Limb (tissue), 2 donors: ENCODE measurements around the gene F2RL2.
"Not testable (repeated sequence)": the region's sequence is repeated elsewhere in the genome, so short reads cannot be mapped to it uniquely, and the experiment has no call there.

Source experiments
- DNase-seq, 2 donors: peaks; one replicate each; pipeline ENCODE4 v3.0.0-alpha.2; 2016; ENCODE audit errors: extremely low spot score in 2 of 2

The F2RL2 gene

DNA sequence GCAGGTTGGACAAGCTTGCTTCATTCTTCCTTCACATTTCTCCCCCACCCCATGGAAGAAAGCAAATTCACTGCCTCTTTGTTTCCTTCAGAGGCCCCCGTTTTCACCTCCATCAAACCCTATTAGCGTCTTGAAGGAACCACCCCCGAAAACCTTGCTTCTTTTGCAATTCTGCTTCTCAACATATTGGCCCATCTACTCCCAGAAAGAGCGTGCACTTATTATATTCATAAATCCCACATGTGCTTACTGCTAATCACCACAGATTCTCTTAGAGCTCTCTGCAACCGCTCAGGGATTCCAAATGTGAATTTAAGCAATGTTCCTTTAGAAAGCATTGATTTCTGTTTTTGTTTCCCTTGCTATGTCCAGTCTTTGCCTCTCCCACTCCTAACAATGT lies 1.1 kb downstream of the F2RL2 start:
- no peak for DNase-seq

- DNase-seq: no peak
Measured at GRCh38 chr5:76620166-76620565, 3.0 kb downstream of the F2RL2 start.

- no peak for DNase-seq
Measured at GRCh38 chr5:76617675-76618074, 5.5 kb downstream of the F2RL2 start.

DNA sequence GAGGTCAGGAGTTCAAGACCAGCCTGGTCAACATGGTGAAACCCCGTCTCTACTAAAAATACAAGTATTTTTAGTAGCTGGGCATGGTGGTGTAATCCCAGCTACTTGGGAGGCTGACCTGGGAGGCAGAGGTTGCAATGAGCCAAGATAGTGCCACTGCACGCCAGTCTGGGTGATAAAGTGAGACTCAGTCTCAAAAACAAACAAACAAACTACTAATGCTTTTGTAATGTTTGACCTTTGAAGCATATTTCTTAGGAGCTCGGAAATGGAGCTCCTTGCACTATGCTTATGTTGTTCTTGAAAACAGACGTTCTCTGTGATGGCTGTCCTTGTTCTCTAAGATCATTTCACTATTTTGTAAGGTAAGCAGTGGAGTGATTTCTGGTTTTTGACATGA lies 6.0 kb downstream of the F2RL2 start:
- no peak for DNase-seq

DNA sequence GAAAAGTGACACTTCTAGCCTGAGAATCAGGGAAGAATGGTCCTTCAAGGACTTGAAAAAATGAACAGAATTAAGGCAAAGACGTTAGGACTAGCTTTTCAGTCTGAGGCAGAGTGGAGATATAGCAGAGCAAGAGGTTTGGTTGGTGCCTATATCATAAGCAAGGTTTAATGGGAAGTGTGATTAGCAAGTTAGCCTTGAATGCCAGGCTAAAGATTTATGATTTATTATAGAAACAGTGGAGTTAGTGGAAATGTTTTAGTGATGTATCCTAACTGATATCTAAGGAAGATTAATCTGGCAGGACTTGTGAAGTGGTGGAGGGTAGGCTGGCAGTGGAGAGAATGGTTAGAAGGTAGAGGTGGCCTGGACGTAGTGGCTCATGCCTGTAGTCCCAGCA lies 7.0 kb downstream of the F2RL2 start:
- no peak for DNase-seq

DNA sequence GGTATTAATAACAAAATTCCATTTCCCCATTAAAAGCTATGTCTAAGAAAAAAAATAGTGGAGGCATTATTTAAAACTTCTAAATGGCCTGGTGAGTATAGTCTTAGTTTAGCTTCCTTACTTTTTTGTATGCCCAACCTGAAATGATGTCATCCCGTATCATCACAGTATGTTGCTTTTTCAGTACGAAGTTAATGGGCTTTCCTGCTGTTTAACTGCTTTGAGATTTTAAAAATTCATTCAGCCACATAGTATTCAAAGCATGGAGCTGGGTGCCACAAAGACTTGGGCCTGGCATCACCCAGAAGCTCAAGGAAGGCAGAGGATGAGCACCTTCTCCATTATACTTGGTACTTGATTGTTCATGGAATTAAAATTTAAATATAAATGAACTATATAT lies 7.4 kb downstream of the F2RL2 start:
- no peak for DNase-seq

DNA sequence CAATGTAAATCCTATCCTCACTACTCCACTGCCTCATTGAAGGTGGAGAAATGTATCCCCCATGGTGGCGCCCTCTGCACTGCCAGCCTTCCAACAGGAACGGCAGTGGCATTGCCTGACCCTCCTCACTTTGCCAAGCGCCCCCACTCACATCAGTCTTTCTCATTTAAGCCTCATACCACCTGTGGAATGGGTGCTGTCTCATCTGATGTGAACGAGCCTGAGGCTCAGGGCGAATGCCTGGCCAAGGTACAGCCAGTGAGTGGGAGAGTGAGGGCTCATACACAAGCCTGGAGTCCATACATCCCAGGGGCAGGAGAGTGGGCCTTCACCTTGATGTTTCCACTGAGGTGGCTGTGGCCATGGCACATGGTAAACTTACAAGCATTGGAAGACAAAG lies 10.3 kb downstream of the F2RL2 start:
- no peak for DNase-seq

GRCh38 chr5:76610196-76610595 lies 13.0 kb downstream of the F2RL2 start:
- DNase-seq: no peak

DNA sequence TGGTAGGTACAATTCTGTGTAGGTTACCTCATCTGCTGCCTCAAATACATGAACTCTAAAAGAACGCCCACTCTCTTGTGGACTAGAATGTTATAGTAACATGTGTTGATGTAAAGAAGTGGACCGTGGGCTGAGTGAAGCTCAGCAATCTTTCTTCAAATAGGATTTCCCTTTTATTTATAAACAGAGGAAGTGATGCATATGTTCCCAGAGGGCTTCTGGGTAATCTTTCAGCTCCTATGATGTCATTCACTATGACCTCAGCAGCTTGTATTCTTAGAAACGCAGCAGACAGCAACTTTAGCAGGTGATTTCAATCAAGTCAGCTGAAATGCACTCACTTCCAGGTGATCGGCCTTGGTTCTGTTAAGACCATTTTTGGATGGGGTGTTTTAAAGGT lies 14.4 kb downstream of the F2RL2 start:
- peak in 1 of 2 donors; percentile 70 for DNase-seq

GRCh38 chr5:76607353-76607871 lies 15.8 kb downstream of the F2RL2 start:
- peak in 1 of 2 donors; percentile 47 for DNase-seq

- DNase-seq: no peak
Measured at GRCh38 chr5:76606701-76607100, 16.5 kb downstream of the F2RL2 start.

DNA sequence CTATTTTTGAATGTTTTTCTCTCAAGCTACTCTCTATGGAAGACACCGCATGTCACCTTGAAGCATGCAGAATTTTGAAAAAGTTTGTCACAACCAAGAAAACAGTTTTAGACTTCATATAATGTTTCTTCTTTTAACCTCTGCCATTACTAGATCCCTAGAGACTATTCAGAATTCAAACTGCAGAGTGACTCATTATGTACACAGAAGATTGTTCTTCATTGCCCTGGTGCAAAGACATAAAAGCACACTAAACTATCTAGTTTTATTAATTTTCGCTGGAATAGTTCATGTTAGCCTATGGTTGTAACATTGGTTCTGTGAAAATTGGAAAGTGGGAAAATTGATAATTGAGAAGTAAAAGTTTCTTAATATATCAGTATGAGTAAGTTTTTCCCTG lies 18.4 kb downstream of the F2RL2 start:
- no peak for DNase-seq

DNA sequence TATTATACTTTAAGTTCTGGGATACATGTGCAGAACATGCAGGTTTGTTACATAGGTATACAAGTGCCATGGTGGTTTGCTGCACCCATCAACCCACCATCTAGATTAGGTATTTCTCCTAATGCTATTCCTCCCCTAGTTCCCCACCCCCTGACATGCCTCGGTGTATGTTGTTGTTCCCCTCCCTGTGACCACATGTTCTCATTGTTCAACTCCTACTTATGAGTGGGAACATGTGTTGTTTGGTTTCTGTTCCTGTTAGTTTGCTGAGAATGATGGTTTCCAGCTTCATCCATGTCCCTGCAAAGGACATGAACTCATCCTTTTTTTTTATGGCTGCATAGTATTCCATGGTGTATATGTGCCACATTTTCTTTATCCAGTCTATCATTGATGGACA lies 19.2 kb downstream of the F2RL2 start:
- DNase-seq: not testable (repeated sequence)

GRCh38 chr5:76602094-76602726 lies 21.0 kb downstream of the F2RL2 start:
- DNase-seq: no peak

GRCh38 chr5:76601470-76601869 lies 21.7 kb downstream of the F2RL2 start:
- peak in 1 of 2 donors; percentile 77 for DNase-seq

GRCh38 chr5:76600716-76601115 lies 22.5 kb downstream of the F2RL2 start:
- DNase-seq: no peak

GRCh38 chr5:76598531-76598930 lies 24.7 kb downstream of the F2RL2 start:
- DNase-seq: no peak

DNA sequence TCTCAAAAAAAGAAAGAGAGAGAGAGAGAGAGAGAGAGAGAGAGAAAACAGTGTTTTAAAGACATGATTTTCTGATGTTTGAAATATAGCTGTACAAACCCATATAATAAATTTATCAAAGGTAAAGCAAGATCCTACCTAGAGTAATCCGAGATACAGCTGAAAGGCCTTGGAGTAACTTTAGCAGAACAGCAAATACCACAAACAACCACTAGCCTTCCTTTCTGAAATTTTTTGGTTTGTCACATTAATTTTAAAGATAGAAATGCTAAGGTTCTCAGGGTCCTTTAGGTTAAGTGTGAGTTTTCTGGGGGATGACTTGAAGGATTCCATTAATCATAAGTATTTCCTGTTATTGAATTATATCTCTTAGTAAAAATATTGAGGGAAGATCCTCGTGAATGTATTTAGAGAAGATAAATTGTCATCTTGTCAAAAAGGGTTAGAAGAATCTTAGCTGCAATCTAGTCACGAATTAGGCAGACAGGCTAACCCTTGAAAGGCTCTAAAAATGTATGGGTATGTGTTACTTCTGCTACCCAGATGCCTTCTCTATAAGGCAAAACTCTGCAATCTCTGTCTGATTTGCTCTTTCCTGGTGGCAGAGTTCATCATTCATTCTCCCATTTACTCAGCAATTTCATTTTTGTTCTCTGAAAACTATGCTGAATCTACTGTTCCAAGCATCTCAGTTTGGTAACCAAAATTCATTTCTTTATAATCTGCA lies 27.3 kb downstream of the F2RL2 start:
- DNase-seq: no peak

- DNase-seq: no peak
Measured at GRCh38 chr5:76594107-76594506, 29.1 kb downstream of the F2RL2 start.

DNA sequence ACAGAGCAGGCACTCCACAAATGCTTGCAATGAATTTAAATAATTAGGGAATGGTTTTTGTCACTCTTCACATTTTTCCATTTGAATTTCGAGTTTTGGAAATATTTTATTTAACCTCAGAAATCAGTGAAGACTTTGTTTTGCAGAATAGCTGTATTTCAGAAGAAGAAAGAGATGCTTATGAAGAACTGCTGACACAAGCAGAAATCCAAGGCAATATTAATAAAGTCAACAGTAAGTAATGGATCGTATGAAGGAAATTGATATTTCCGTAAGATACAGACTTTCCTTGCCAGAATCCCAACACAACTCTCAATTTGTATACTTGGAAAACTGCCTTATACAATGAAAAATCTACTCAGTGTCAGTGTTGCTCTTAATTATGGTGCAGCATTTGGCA lies 30.5 kb downstream of the F2RL2 start:
- no peak for DNase-seq

- DNase-seq: no peak
Measured at GRCh38 chr5:76591366-76591765, 31.8 kb downstream of the F2RL2 start.

GRCh38 chr5:76590027-76590426 lies 33.2 kb downstream of the F2RL2 start:
- DNase-seq: no peak

GRCh38 chr5:76586531-76586930 lies 36.7 kb downstream of the F2RL2 start:
- DNase-seq: no peak
